ENCODE results near the gene CERS6.
"Not testable (repeated sequence)": the region's sequence is repeated elsewhere in the genome, so short reads cannot be mapped to it uniquely, and the experiment has no call there.

CERS6 gene

DNA sequence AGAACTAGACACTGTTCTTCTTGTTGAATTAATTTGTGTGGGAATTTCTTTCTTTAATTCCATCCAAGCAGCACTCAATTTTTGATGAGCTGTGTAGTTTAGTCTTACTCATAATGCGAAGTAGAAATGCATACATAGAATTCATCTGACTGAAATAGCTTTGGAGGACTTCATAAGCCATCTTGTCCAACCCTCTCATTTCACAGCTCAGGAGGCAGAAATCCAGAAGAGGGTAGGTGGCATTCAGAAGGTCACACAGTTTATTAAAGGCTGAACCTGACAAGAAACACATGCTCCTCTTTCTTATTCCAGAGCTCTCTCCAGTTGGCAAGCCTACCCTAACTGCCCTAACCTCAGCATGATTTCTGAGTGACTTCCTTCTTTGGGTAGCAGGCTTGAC is 177.1 kb downstream of the CERS6 start:
- DNase-seq (ENCODE audit: low spot score) (no peak), FAIRE-seq (no peak)

DNA sequence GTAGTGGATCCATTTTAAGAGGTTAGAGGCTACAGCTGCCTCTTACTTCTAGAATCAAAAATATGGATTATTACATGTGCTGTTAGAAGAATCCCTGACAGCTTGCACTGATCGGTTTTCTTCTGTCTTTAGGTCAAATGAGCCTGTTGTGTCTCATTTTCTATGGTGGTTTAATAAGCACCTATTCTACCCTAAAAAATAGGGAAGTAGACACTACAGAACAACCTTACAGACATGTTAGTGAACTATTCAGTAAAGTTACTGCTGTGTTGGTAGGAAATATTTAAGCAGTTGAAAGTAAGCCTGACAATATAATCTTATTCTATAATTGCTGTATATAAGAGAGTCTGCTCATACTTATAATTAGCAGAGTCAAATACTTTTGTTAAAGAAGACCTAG is 177.8 kb downstream of the CERS6 start:
- DNase-seq (ENCODE audit: low spot score) (no peak), FAIRE-seq (no peak)

DNA sequence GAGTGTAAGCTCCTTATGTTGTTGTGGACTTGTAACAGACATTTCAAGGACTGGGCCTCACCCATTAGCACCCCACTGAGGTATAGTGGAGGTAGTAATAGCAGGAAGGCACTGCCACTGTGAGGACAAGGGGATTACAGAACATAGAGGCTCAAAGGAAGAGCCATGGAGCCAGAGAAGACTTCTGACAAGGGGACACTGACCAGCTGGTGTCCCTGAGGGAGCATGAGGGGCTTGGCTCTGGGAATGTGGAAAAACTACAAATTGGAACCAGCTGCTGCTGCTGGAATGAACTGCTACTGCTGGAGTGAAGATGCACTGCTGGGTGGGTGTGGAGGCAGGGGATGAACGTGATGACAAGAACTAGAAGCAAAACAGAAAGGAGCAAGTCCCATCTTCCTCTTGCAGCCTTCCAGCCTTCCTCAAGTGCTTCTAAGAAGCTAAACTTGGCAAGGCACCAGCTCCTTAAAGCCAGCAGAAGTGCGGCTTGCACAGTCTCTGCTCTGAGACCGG is 179.0 kb downstream of the CERS6 start:
- FAIRE-seq (no peak), DNase-seq (ENCODE audit: low spot score) (no peak)

DNA sequence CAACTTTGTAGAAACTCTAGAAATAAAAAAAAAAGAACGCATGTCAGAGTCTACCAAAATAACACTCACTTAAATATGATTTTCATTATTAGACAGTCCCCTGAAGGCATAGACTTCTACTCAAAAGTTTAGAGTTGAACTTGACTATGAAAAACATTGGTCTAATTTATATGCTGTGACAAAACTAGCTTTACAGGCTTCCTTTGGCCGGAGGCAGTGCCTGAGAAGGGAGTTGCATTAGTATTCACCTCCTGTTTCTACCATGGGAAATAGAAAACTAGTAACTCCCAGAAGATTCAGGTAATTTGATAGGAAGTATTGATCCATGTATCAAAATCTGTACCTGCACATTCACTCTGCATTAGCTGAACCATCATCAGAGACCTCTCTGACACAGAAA is 182.9 kb downstream of the CERS6 start:
- FAIRE-seq (no peak), DNase-seq (ENCODE audit: low spot score) (no peak)

DNA sequence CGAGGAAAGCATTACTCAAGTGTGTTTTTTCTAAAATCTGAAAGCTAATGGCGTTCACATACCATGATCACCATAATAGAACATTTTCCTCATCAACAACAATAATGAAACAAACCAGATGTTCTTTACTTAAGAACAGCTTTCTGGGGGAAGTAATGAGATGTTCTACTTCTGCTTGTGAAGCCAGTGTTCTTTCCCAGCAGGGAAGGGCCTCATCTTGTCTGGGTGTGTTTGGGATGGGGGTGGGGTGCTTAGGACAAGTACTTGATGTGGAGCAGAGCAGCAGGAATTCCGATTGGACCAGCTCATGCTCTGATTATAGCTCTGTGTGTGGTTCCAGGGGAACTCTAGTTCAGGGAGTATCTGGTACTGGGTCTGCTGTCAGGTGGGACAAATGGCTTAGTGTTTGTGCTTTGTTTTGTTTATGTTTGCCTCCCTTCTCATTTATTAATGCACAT is 183.4 kb downstream of the CERS6 start:
- DNase-seq (ENCODE audit: low spot score) (no peak), FAIRE-seq (no peak)

DNA sequence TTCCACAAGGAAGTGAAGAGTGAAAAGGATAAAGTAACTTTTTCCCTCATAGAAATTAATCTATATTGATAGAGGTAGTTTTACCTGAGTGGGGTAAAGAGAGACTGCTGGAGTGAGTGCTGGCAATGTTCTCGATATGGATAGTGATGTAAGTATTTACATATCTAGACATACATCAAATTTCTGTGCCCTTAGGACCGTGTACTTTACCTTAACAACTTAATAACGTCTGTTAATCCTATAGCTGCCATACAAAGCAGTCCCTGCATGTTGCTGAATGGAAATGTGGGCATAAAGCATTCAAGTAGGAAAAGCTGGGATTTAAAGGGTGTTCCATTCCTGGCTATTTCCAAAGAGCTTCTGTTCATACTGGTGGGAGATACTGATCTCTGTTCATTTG is 184.0 kb downstream of the CERS6 start:
- FAIRE-seq (no peak), DNase-seq (ENCODE audit: low spot score) (no peak)

DNA sequence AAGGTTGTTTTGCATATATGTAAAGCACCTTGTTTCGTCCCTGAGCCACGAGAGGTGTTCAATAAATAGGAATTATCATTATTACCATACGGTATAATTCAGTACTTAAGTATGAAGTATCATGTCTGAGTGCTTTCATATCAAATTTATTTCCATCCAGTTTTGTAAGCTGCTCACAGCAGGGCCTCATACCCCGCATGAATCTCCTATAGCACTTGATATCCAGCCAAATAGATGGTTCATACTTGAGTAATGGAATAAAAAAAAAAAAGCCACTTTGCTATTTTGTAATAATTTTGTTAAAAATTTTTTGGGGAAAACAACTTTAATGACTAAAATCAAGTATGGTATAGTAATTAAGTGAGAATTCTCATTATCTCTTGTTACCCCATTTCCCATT is 185.6 kb downstream of the CERS6 start:
- no peak for DNase-seq (ENCODE audit: low spot score)
- FAIRE-seq = no peak

DNA sequence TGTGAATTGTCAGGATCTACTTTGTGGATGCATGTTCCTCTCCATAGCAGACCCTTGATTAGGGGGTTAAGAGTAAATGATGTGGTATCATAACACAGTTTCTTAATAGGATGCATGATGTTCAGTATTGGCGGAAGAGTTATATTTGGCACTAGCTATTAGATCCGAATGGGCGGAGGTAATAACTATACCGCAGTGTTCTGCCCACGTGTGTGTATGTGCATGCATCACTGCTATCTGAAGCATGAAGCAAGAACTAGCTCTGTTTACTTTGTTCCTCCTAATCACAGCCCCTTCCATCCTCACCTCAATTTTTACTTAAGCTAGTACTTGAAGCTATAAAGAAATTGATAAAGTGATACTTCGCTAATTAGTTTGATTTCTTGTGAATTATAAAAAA is 186.8 kb downstream of the CERS6 start:
- DNase-seq (ENCODE audit: low spot score) (no peak), FAIRE-seq (no peak)

DNA sequence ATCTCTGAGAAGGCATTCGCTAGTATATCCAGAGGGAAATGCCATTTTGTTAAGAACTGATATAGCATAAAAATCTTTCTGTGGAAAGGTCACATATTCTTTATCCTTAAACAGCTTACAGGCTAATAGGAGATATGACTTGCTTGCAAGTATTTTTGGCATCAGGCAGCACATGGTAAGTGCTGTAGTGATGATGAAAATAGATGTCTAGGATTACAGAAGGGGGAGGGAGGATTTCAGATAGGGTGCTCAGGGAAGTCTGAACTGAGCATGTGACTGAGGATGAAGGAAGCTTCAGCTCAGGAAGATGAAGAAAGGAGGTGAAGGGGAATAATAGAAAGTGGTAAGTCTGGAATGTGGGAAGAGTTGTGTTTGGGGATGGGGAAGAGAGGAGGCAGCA is 187.9 kb downstream of the CERS6 start:
- DNase-seq (ENCODE audit: low spot score) = no peak
- FAIRE-seq = no peak

DNA sequence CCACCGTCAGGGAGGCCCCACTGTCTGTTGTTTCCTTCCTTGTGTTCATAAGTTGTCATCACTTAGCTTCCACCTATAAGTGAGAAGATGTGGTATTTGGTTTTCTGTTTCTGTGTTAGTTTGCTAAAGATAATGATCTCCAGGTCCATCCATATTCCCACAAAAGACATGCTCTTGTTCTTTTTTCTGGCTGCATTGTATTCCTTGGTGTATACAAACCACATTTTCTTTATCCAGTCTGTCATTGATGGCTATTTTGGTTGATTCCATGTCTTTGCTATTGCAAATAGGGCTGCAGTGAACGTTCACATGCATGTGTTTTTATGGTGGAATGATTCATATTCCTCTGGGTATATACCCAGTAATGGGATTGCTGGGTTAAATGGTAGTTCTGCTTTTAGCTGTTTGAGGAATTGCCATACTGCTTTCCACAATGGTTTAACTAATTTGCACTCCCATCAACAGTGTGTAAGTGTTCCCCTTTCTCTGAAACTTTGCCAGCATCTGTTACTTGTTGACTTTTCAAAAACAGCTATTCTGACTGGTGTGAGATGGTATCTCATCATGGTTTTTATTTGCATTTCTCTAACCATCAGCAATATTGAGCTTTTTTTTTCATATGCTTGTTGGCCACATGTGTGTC is 189.7 kb downstream of the CERS6 start:
- DNase-seq (ENCODE audit: low spot score) = no peak
- FAIRE-seq = no peak

DNA sequence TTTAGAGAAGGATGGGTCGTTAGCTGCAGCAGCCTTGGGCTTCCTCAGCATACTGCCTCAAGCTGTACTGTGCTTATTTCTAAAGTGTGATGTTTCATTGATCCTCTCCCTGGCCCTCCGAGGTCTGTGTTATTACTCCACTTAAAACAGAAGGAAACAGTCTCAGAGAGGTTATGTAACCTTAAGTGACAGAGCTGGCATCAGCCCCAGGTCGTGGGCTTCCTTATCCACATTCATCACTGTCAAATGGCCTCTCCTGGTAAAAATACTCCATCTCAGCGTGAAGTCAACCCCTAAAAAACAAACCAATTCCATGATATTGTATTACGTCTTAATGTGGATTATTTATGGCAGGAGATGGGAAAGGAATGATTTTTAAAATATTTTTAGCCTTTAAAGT is 193.0 kb downstream of the CERS6 start:
- FAIRE-seq = no peak
- DNase-seq (ENCODE audit: low spot score) = no peak

DNA sequence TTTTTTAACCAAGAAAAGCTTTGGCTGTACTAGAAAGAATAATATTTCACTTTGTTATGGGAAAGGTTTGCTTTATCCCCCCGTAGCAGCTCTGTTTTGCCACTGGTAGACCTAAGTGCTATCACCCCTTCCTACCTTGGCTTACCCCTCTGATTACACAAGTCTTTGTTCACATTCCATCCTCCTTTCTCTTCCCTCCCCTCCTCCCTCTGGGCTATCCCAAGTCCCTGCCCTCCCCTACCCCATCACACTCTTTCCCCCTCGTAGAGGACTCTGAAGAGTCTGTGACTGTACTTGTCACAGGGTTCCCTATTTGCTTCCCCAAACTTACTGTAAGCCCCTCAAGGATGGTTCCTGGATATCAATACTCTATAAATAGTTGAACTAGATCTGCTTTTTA is 193.5 kb downstream of the CERS6 start:
- DNase-seq (ENCODE audit: low spot score) (no peak), FAIRE-seq (no peak)

DNA sequence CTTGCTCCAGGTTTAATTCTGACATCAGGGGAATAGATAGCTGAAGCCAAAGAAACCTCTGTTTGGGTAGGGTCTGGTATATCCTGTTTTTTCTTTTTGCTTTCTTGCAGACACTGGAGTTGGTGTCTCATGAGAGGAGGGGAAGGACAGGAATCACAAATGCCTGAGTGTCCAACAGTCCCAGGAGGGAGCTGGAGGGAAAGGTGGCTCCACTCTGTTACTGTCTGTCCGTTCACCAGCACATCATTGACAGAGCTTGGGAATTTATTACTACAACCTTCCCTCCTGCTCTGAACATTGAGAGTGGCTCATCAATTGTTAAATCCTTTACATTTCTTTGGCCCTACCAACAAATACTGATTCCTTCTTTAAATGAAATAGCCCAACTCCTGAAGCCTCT is 194.1 kb downstream of the CERS6 start:
- no peak for DNase-seq (ENCODE audit: low spot score)
- no peak for FAIRE-seq

DNA sequence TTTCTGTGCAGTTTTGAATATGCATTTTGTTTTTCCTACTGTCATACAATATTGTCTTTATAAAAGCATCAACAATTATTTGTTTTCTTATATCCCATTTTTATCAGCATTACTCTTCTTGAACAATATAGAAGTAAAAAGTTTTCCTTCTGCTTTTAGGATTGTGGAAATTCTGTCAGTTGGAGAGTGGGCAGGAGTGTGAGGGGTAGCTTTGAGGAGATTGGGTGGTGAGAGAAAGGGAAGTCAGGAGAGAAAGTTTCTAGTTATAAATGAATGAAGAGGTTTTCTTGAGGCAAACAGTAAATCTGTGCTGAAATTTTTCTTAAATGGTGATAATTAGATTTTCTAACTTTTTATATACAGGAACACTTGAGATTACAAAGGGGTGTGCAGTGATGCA is 194.7 kb downstream of the CERS6 start:
- DNase-seq (ENCODE audit: low spot score) (no peak), FAIRE-seq (no peak)

DNA sequence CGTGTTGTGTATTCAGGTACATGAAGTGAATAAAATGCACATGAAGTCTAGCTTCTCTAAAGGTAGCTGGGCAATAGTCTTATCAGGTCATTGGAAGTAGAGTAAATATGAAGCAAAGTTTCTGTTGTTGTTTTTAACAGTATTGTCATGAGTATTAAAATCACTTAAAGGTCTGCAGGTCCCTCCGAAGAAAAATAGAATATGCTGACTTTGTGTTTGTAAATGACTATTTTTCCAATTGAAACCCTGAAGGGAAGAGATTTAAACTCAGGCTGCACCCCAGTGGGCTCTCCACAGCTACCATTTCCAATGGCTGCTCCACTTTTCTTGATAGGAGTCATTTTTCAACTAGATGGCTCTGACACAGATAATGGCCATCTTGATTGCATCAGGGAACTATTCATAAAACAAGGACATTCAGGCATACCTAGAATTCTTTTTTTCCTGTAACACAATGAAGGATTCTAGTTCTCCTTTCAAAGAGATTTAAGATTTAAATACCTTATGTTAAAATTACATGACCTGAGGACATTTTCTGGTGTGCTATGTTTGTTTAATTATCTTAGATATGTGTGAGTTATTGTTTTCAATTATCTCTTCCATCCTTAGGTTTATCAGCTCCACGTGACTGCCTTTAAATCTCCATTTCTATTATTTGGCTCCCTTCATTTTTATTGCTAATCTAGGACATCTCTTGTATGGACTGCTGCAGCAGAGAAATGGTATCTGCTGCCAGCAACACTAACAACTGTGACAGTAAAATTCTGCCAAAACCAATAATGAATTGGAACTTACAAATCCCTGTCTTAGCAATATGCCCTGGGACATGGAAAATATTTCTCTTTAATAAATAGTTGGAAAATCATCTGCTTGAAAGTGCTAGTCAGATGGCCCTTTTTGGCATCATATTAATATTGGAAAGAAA is 197.2 kb downstream of the CERS6 start:
- FAIRE-seq (no peak), DNase-seq (ENCODE audit: low spot score) (no peak)

DNA sequence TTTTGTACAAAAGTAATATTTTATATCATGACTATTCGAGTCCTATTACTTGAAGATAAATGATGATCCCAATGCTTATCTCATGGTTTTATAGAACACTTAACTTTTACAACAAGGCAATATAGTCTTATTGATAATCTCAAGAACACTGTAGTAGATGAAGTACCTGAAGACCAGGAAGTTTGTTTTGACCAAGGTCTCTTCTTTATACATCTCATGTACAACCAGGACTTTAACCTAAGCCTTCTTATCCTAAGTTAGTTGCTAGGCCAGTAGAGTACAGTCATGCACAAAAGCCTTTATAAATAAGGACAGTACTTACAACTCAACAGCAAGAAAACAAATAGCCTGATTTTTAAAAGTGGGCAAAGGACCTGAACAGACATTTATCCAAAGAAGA is 198.6 kb downstream of the CERS6 start:
- no peak for FAIRE-seq
- DNase-seq (ENCODE audit: low spot score) = no peak

DNA sequence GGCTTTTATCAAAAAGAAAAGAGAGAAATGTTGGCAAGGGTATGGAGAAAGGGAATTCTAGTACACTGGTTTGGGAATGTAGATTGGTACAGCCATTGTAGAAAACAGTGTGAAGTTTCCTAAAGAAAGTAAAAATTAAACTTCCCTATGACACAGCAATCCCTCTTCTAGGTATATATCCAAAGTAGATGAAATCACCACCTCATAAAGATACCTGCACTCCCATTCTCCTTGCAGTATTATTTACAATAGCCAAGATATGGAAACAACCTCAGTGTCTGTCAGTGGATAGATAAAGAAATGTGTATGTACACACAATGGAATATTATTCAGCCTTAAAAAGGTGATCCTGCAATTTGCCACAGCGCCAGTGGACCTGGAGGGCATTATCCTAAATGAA is 199.1 kb downstream of the CERS6 start:
- DNase-seq (ENCODE audit: low spot score) (no peak), FAIRE-seq (no peak)

DNA sequence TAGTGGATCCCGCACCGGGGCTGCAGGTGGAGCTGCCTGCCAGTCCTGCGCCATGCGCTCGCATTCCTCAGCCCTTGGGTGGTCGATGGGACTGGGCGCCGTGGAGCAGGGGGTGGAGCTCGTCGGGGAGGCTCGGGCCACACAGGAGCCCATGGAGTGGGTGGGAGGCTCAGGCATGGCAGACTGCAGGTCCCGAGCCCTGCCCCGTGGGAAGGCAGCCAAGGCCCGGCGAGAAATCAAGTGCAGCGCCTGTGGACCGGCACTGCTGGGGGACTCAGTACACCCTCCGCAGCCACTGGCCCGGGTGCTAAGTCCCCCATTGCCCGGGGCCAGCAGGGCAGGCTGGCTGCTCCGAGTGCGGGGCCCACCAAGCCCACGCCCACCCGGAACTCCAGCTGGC is 201.3 kb downstream of the CERS6 start:
- FAIRE-seq; DNase-seq (ENCODE audit: low spot score): not testable (repeated sequence)

DNA sequence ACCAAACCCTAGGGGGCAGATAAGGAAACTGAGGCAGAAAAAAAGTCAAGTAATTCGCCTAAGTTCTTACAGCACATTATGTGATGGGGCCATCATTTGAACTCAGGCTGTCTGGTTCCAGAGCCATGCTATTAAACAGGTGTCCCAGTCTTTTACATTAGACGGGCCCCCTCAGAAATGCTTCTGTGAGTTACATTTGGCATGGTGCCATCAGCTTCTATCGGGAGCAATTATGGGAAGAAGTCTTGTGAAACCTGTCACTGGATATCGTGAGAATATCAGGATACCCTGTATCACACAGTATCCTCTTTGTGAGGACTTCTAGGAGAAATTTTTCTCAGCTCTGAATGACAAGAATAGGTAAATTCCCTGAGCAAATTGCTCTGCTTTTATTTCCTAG is 202.6 kb downstream of the CERS6 start:
- no peak for DNase-seq (ENCODE audit: low spot score)
- FAIRE-seq = no peak

DNA sequence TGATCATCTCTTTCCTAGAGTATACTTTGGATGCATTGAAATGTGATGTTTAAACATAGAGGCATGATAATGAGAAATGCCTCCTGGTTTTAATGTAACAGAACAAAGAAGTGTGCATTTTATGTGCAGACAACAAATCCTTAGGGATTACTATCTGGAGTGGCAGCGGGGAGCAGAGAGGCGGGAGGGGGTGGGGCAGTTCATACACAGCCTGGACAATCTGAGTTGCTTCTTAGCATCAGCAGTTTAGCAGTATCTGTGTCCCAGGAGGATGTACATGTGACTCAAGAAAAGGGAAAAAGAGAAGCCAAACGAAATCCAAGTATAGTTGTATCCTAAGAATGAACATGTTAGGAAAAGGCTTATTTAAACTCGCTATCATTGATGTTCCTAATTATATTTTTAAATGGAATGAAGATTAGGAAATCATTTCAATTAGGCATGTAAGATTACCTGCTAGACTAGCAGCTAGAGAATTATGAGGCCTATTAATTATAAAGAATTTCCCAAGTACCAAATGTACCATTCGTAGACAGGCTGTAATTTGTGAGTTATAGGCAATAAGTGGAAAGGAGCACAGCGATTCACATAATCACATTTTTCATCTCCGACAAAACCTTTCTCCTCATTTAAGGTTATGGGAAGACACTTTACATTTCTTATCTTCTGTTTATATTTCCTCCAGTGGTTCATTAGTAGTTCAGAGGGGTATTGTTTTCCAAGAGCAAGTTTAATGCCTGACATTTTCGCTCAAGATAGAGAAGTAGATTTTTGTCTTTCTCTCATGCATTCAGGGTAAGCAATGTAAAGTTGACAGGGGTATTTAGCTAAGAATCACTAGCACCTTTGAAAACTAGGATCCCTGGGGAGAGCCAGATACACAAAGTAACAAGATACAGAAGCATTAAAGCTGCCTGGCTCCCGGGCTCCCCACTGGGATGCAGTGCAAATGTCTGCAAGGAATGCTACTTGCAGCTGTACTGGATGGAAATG is 205.1 kb downstream of the CERS6 start:
- FAIRE-seq (no peak), DNase-seq (ENCODE audit: low spot score) (no peak)

DNA sequence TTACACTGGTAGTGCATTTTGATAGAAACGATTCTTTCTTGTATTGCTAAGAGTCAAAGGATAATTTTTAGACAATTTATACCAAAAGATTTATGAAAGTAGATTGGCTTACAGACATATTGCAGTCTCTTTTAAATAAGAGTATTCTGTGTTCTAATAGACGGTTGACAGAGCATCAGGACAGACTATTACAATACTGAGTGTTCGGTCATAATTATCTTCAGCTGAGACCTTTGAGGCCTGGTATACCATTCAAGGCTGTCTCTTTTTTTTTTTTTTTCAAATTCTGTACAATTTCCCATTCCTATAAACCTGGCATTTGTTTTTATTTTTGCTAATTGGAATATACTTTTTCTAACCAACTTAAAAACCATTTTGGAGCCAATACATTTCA is 205.8 kb downstream of the CERS6 start:
- DNase-seq (ENCODE audit: low spot score) (no peak), FAIRE-seq (no peak)
